Measurements from ENCODE around the gene NCAPG2. TPM values are rescaled to one million over a fixed set of nuclear protein-coding genes. Genes with fewer than 3 reads are reported as not detected.
"Not testable (repeated sequence)": the region's sequence is repeated elsewhere in the genome, so short reads cannot be mapped to it uniquely, and the experiment has no call there.

NCAPG2 gene
- total and polyA plus RNA-seq, 9 donors, result 3.2 to 9.3 (median 5.1) TPM

DNA sequence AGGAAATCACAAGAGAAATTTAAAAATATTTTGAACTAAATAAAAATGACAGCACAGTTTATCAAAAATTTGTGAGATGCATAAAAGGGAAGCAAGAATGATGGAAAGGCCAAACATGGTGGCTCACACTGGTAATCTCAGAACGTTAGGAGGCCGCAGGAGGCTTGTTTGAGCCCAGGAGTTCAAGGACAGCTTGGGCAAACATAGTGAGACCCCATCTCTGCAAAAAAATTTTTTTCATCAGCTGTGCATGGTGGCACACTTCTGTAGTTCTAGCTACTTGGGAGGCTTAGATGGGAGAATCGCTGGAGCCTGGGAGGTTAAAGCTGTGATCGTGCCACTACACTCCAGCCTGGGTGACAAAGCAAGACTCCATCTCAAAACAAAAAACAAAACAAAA is 62.5 kb downstream of the NCAPG2 start:
- intact Hi-C loops (cut with DNase I), result no loop called here
- WGBS, 3 donors, result 88 to 96% (median 92%) methylated on average over 4 of the region's 4 CpGs
- Histone ChIP-seq H3K4me1 (ENCODE audit: insufficient read depth) (no peaks in the 10 kb centered on the region), H3K36me3 (no peaks in the 10 kb centered on the region), H3K4me3 (no peak overlapping the region), H3K27me3 (no peaks in the 10 kb centered on the region), H3K9me3 (no peaks in the 10 kb centered on the region), H3K27ac (no peak overlapping the region)
- TF ChIP-seq POLR2A (IDR thresholded peaks at IDR 0.05) (no peak), EP300 (IDR thresholded peaks at IDR 0.05) (no peak)
- TF ChIP-seq, protein P1, sequence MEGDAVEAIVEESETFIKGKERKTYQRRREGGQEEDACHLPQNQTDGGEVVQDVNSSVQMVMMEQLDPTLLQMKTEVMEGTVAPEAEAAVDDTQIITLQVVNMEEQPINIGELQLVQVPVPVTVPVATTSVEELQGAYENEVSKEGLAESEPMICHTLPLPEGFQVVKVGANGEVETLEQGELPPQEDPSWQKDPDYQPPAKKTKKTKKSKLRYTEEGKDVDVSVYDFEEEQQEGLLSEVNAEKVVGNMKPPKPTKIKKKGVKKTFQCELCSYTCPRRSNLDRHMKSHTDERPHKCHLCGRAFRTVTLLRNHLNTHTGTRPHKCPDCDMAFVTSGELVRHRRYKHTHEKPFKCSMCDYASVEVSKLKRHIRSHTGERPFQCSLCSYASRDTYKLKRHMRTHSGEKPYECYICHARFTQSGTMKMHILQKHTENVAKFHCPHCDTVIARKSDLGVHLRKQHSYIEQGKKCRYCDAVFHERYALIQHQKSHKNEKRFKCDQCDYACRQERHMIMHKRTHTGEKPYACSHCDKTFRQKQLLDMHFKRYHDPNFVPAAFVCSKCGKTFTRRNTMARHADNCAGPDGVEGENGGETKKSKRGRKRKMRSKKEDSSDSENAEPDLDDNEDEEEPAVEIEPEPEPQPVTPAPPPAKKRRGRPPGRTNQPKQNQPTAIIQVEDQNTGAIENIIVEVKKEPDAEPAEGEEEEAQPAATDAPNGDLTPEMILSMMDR (IDR thresholded peaks at IDR 0.05), result no peak
- DNase-seq, result no peak

DNA sequence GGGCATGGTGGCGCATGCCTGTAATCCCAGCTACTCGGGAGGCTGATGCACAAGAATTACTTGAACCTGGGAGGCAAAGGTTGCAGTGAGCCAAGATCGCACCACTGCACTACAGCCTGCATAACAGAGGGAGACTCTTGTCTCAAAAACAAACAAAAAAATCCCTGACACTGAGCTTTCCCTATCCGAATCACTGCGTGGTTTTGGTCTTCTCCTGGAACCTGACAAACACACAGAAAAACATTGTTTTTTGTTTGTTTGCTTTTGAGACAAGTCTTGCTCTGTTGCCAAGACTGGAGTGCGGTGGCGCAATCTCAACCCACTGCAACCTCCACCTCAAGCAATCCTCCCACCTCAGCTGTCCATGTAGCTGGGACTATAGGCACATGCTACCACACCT is 66.6 kb downstream of the NCAPG2 start:
- DNase-seq, result no peak
- no peak overlapping the region for H3K4me3 ChIP-seq
- H3K27me3 ChIP-seq, result no peaks in the 10 kb centered on the region
- H3K9me3 ChIP-seq, result no peaks in the 10 kb centered on the region
- intact Hi-C loops (cut with DNase I), result no loop called here
- H3K4me1 ChIP-seq (ENCODE audit: insufficient read depth), result no peaks in the 10 kb centered on the region
- WGBS, 3 donors, result 84 to 97% (median 91%) methylated on average over 7 of the region's 7 CpGs
- no peak for TF ChIP-seq EP300 (IDR thresholded peaks at IDR 0.05)
- no peak for TF ChIP-seq POLR2A (IDR thresholded peaks at IDR 0.05)
- TF ChIP-seq, protein P1 (IDR thresholded peaks at IDR 0.05), result no peak
- no peaks in the 10 kb centered on the region for H3K36me3 ChIP-seq
- no peak overlapping the region for H3K27ac ChIP-seq

DNA sequence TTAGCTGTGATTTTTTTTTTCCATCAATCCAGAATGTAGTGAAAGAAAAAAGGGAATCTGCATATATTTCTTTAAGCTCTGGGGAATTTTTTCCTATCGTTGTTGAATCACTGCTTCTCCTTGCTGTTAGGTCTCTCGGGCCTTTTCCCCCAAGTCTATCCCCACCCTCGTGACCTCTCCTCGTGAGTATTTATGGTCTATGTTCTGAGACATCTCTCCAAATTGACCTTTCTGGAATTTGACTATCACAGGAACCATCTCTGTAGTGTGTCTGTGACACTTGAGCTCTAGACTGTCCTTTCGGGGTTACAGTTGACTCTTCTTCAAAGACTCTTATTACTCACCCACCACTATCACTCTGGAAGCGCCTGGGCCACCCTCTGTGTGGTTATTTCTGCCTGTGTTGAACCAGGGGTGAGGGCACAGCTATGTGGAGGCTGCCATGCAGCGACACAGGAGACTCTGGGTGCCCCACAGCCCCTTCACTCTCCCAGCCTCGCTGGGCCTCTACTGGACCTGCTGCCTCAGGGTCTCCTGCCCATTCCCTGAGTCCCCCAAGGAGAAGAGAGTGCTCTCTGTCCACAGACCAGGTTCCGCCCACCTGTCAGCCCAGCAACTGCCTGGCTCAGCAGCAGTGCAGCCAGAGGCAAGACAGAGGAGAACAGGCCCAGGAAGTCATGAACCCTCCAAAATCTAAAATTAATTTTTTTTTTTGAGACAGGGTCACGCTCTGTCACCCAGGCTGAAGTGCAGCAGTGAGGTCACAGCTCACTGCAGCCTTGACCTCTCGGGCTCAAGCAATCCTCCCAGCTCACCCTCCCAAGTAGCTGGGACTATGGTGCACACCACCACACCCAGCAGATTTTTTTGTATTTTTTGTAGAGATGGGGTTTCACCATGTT is 71.3 kb downstream of the NCAPG2 start:
- TF ChIP-seq, protein P1 (IDR thresholded peaks at IDR 0.05), result no peak
- TF ChIP-seq POLR2A (IDR thresholded peaks at IDR 0.05), result no peak
- intact Hi-C loops (cut with DNase I), result no loop called here
- WGBS, 3 donors, result 91 to 95% (median 95%) methylated on average over 11 of the region's 11 CpGs
- H3K27ac ChIP-seq, result no peak overlapping the region
- no peak overlapping the region for H3K4me3 ChIP-seq
- H3K36me3 ChIP-seq, result no peaks in the 10 kb centered on the region
- H3K27me3 ChIP-seq, result no peaks in the 10 kb centered on the region
- no peaks in the 10 kb centered on the region for H3K9me3 ChIP-seq
- no peaks in the 10 kb centered on the region for H3K4me1 ChIP-seq (ENCODE audit: insufficient read depth)
- no peak for DNase-seq

DNA sequence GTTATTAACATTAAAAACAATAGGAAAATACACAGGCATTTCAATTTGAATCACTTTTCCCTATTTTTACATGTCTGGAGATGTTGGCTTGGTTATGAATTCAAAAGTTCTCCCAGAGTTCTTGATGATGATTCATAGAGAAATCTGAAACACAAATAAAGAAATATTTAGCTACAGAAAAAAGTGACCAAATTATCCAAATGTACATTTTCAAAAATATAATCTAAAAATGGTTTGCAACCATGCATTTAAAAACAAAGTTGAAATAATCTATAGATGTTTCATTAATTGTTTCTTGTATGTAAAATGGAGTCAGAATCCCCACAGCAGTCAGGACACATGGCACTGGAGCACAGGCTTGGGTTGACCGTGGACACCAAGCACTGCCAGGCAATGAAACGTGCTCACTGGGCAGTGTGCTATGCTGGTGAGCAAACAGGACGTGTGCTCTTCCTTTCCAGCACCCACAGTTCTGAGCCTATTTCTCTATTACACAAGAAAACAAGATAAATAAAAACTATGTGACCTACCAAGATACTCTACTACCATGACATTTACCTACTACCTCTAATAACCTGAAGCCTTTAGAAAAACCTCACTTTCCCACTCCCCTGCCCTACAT is 72.9 kb downstream of the NCAPG2 start:
- WGBS, 3 donors, result 90 to 97% (median 90%) methylated on average over 3 of the region's 3 CpGs

DNA sequence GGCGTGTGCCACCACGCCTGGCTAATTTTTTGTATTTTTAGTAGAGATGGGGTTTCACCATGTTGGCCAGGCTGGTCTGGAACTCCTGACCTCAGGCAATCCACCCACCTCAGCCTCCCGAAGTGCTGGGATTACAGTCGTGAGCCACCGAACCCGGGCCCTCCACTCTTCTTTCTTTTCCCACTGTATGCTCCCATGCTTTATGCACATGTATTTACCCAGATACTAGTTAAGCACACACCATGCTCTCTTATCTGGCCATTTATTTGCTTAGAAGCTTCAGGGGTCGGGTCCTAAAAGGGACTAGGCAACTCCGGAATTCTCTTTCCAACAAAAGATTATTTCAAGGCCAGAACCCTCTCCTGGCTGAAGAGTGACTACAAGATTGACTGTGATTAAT is 78.3 kb downstream of the NCAPG2 start:
- H3K27ac ChIP-seq; H3K27me3 ChIP-seq; H3K4me3 ChIP-seq; DNase-seq; H3K4me1 ChIP-seq (ENCODE audit: insufficient read depth); H3K36me3 ChIP-seq; intact Hi-C loops (cut with DNase I); H3K9me3 ChIP-seq: not testable (repeated sequence)
- 87 to 88% (median 87%) methylated on average over 8 of the region's 8 CpGs for WGBS, 3 donors

More for the DNA sequence above, 72.9 kb downstream of the NCAPG2 start:
- Histone ChIP-seq H3K27me3 (no peaks in the 10 kb centered on the region), H3K9me3 (no peaks in the 10 kb centered on the region), H3K36me3 (no peaks in the 10 kb centered on the region), H3K4me3 (no peak overlapping the region), H3K27ac (no peak overlapping the region), H3K4me1 (ENCODE audit: insufficient read depth) (no peaks in the 10 kb centered on the region)
- no peak for TF ChIP-seq POLR2A (IDR thresholded peaks at IDR 0.05)
- TF ChIP-seq, protein P1 (IDR thresholded peaks at IDR 0.05), result no peak
- no peak for TF ChIP-seq EP300 (IDR thresholded peaks at IDR 0.05)
- DNase-seq, result no peak
- intact Hi-C loops (cut with DNase I), result no loop called here
